Suppressor macrophage treated with lipopolysaccharide for 1 hour (primary cell): Measurements from ENCODE around the gene BCKDHA.

Experiments used
- DNase-seq, 3 donors: peaks; one replicate each; pipeline ENCODE4 v3.0.0-alpha.2; 2020 to 2022

Gene BCKDHA

GRCh38 chr19:41449079-41449864 lies 51.7 kb downstream of the BCKDHA start:
- peak; percentile 75 to 83 (median 81) for DNase-seq

GRCh38 chr19:41449865-41450178 lies 52.2 kb downstream of the BCKDHA start:
- DNase-seq: no peak

DNA sequence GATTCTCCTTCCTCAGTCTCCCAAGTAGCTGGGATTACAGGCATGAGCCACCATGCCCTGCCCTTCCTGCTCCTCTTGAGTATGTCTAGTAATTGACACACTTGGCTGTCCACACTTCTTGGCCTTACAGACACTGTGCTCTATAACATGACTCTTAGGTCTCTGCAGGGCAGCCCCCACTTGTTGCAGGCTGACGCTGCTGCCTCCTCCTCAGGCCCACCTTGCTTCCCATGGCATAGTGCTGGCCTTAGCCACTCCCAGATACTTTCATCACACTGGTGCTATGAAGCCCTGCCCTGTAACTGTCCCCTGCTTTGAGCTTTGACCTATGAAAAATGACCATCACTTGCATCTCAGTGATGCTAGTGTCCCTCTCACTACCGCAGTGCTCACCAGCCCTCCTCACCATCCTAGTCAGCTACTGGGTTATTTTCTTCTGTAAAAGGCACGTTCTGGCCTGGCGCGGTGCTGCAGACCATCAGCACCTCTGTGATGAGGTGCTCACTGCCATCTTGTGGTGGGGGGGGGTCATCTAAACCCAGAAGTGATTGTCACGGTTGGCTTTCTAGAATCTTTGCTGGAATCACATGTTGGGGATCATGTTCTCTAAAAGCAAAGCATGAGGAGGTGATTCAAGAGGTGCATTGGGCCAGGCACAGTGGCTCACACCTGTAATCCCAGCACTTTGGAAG lies 55.1 kb downstream of the BCKDHA start:
- DNase-seq: no peak

DNA sequence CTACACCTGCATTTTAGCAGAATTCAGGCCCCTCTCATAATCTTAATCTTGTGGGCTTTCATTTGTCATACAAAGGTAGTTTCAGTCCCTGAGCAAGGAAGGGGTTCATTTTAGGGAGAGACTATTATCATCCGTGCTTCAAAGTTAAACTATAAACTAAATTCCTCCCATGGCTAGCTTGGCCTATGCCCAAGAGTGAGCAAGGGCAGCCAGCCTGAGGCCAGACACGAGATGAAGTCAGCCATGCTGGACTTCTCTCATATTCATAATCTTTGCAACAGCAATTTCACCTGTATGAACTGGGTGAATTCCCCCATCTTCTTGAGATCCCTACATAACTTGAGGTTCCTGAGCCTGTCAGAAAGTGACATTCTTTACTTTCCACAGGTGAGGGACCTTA lies 58.3 kb downstream of the BCKDHA start:
- no peak for DNase-seq

- DNase-seq: no peak
These were observed 58.8 kb downstream of the BCKDHA start for GRCh38 chr19:41456342-41456918.

GRCh38 chr19:41457241-41457640 lies 59.6 kb downstream of the BCKDHA start:
- DNase-seq: no peak

DNA sequence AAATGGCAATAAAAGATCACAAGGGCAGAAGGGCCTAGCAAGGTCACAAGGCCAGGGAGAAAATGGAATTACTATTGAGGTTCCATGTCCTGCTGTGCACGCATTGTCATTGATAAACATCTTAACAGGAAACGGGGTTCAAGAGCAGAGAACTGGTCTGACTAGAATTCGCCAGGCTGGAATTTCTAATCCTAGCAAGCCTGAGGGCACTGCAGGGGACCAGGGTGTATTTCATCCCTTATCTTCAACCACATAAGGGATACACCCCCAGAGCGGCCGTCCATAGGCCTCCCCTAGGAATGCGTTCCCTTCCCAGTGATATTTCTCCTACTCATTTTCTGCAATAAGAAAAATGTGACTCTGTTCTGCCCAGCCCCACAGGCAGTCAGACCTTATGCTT lies 64.9 kb downstream of the BCKDHA start:
- no peak for DNase-seq

DNA sequence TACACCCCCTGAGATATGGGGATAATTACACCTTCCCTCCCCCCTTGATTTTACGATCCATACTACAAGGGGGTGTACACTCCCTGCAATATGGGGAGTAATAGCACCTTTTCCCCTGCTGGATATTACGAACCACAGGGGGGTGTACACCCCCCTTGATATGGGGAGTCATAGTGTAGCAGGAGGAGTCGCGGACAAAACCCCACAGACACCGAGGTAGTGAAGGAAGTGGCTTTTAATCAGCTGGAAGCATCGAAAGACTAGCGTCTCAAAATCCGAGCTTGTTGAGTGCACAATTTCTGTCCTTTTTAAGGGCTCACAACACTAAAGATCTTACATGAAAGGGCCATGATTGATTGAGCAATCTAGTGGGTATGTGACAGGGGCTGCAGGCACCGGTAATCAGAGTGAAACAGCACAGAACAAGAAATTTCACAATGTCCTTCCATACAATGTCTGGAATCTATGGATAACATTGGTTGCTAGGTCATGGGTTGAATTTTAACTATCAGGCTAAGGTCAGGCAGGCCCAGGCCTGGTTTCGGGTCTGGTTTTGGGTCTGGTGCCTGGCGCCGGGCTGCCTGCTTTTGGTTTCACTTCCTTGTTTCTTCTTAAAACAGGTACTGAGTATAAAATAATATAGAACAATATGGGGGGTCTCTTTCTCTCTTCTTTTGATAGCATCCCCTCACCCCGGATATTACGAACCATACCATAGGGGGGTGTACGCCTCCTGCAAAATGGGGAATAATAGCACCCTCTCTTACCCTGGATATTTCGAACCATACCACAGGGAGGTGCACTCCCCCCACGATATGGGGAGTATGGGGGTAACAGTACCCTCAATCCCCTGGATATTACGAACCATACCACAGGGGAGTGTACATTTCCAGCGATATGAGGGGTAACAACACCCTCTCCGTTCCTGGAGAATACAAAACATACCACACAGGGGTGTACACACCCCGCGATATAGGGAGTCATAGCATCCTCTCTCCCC lies 65.9 kb downstream of the BCKDHA start:
- DNase-seq: peak in 2 of 3 donors; percentile 14 to 28
